HL-60/S4 treated with phorbol 12-myristate 13-acetate at 8.2 ng/mL for 4 days and 3 days (cell line): ENCODE results near the gene ANAPC5.
"Not testable (repeated sequence)": the region's sequence is repeated elsewhere in the genome, so short reads cannot be mapped to it uniquely, and the experiment has no call there.

Source experiments
- in situ Hi-C: fragments of 300-500 bp; cut with MboI; formaldehyde crosslinking; loops from 2 replicates; pipeline ENCODE4 v1.15.0; 2022; ENCODE audit warnings: low sequenced_read_pairs

Gene ANAPC5

DNA sequence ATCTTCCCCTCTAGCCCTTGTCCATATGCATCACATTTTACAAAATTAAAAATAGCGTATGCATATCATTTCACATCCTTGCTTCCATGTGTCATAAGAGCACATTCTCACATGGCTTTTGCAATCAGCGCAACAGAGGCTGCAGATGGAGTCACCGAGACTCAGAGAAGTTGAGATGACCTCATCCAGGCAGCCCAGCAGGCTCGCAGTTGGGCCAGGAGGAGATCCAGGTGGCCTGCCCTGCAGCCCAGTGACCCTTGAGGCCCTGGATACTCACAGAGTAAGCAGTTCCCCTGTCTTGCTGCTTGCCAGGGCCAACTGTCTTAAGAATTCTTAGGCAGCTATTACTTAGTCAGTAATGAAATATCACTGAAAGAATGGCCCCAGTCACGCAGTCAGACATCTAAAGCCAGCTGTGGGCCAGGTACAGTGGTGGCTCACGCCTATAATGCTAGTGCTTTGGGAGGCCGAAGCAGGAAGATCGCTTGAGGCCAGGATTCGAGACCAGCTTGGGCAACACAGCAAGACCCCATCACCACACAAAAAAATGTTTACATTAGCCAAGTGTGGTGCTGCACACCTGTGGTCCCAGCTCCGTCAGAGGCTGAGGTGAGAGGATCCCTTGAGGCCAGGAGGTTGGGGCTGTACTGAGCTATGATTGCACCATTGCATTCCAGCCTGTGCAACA is 64.8 kb downstream of the ANAPC5 start:
- in situ Hi-C loops = no loop called here

DNA sequence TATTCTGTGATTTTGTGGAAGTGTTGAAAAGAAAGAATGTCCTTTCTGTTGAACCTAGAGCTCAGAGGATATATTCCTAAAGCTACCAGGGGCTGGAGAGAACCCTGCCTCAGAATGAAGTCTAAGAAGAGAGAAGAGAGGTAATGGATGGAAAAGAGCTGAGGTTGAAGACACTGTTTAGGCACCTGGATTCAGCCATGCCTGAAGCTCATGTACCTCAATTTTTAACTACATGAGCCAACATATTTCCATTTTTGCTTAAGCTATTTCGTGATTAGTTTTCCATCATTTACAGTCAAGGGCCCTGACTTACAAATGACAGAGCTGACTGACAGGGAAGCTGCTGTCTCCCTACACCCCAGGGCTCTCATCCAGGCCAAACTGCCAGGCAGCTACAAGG is 66.4 kb downstream of the ANAPC5 start:
- in situ Hi-C loops = no loop called here

DNA sequence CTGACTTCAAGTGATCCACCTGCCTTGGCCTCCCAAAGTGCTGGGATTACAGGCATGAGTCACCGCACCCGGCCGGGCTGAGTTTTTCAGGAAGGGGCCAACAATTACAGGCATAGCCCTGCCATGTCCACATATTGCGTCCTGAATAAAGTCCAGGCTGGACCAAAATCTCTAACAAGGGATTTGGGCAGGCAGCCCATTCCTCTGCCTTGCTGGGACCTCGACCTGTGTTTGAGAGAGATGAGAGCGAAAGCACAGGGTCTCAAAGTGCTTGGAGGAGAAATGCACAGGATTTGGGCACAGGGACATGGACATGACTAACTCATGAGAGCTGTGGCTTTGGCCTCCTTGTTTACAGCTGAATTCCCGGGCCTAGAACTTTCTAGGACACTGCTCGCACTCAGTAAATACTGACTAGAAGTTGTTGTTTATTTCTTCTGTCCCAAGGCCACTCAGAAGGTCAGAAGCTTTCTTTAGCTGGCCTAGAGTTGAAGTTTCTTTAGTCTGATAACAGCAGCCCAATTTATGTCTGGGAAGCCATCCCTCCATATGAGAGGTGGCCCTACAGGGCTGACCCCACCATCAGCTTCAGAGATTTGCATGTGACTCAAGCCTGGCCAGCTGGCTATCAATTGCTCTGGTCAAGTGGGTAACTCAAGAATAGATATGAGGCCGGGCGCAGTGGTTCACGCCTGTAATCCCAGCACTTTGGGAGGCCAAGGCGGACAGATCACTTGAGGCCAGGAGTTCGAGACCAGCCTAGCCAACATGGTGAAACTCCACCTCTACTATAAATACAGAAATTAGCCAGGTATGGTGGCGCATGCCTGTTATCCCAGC is 67.4 kb downstream of the ANAPC5 start:
- in situ Hi-C loops = no loop called here

GRCh38 chr12:121283841-121284240 is 68.4 kb downstream of the ANAPC5 start:
- in situ Hi-C loops = no loop called here

DNA sequence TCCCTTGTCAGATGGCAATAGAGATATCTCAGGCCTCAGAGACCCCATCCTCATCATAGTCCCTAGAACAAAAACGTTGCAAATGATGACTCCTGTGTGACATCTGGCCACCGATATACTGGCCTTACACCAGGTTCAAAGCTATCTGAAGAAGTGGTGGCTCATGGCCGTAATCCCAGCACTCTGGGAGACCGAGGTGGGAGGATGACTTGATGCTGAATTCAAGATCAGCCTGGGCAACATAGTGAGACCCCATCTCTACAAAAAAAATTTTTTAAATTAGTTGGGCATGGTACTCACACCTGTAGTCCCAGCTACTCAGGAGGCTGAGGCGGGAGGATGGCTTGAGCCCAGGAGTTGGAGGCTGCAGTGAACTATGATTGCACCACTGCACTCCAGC is 68.8 kb downstream of the ANAPC5 start:
- in situ Hi-C loops = no loop called here

- in situ Hi-C loops = not testable (repeated sequence)
These were observed 69.3 kb downstream of the ANAPC5 start for GRCh38 chr12:121282910-121283309.

DNA sequence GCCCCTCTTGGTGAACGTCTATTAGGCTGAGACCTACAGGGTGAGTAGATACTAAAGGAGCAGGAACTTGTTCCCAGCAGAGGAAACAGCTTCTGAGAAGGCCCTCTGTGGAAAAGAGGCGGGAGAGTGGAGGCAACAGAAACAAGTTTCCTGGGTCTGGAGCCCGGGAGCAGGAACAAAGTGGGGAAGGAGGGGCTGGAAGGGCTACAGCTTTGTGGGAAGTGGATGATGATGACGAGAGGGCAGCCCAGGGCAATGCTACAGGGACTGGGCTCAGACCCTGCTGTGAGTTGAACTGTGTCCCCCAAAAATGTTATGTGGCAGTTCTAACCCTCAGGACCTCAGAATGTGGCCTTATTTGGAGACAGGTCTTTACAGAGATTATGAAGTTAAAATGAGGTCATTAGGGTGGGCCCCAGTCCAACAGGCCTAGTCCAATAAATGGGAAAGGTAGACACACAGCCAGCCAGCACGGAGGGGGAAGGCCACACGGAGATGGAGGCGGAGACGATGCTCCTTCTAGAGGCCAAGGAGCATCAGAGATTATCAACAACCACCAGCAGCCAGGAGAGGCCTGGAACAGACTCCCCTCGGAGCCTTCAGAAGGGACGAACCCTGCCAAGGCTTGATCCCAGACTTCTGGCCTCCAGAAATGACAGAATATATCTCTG is 70.0 kb downstream of the ANAPC5 start:
- in situ Hi-C loops = no loop called here

- in situ Hi-C loops = not testable (repeated sequence)
These were observed 71.1 kb downstream of the ANAPC5 start for GRCh38 chr12:121281116-121281515.

- in situ Hi-C loops = not testable (repeated sequence)
These were observed 71.7 kb downstream of the ANAPC5 start for GRCh38 chr12:121280531-121280930.

DNA sequence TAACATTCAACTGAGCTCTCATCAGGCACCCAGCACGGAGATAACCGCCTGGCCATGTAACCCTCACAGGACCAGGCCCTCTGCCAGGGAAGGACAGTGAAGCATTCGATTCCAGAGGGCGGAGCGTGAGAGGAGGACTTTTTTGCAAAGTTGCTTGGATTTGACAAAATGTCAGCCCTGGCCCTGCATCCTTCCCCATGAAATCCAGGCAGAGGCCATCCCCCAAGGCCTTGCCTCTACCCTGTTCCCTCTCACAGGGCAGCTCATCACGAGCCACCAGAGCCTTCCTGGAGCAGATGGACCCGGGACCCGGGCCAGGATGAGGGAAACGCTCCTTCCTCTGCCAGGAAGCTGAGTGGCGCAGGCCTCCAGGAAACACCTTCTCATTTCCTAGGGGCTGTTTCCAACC is 72.7 kb downstream of the ANAPC5 start:
- in situ Hi-C loops = no loop called here

GRCh38 chr12:121279071-121279375 is 73.2 kb downstream of the ANAPC5 start:
- in situ Hi-C loops = no loop called here

DNA sequence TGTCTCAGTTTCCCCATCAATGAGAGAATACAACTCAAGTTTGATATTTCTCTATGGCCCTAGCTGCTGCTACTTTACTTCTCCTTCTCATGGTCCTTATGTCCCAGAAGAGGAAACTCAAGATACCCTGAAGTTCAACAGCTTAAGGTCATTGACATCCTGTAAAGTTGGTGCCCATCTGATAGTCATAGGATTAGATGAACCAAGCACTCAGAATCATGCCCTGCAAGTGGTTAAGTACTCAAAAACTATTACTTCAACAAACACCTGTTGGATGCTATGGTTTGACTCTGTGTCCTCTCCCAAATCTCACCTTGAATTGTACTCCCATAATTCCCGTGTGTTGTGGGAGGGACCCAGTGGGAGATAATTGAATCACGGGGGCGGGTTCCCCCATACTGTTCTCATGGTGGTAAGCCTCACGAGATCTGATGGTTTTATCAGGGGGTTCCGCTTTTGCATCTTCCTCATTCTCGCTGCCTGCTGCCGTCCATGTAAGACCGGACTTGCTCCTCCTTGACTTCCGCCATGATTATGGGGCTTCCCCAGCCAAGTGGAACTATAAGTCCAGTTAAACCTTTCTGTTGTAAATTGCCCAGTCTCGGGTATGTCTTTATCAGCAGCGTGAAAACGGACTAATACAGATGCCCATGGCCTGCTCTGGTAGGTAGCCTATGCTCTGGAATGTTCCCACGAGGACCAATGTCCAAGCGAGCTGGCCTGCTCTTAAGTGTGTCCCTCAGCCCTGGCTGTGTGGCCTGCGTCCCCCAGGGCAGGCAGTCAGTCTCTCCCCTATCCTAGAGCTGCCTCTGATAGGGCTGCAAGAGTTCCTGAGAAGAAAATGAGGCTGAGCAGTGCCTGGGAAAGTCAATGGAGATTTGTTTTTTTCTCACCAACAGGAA is 73.8 kb downstream of the ANAPC5 start:
- in situ Hi-C loops = no loop called here

GRCh38 chr12:121277374-121277759 is 74.8 kb downstream of the ANAPC5 start:
- in situ Hi-C loops = no loop called here

DNA sequence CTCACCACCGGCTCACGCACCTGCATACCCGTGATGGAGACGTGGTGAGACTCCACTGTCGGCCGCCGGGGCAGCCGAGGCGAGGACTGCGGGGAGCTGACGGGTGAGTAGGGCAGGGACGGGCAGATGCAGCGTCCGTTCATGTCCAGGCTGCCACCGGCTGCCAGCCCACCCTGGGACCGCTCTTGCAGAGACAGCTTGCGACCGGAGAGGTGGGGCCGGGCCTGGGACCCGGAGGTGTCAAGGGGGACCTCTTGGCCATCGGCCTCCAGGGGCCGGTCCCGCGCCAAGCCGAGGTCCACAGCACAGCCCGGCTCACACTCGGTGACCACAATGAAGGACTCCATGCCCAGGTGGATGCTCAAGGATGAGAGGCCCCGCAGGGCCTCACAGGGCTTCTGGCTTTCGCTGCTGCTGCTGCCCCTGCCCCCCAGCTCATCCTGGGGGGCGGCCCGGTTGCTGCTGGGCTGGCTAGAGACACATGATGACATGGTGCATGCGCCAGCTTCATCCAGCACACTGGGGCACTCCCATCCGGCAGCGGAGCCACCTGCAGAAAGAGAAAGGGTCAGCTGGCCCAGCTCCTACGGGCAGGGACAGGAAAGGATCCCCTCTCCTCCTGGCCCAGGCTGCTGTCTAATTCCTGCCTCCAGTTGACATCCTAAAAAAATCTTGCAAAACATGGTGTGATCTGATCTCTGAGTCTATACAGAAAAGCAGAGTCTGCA is 78.0 kb downstream of the ANAPC5 start:
- in situ Hi-C loops = no loop called here

GRCh38 chr12:121273364-121273896 is 78.8 kb downstream of the ANAPC5 start:
- in situ Hi-C loops = no loop called here

- in situ Hi-C loops = no loop called here
These were observed 84.4 kb downstream of the ANAPC5 start for GRCh38 chr12:121267822-121268221.

- in situ Hi-C loops = no loop called here
These were observed 87.2 kb downstream of the ANAPC5 start for GRCh38 chr12:121264951-121265515.

DNA sequence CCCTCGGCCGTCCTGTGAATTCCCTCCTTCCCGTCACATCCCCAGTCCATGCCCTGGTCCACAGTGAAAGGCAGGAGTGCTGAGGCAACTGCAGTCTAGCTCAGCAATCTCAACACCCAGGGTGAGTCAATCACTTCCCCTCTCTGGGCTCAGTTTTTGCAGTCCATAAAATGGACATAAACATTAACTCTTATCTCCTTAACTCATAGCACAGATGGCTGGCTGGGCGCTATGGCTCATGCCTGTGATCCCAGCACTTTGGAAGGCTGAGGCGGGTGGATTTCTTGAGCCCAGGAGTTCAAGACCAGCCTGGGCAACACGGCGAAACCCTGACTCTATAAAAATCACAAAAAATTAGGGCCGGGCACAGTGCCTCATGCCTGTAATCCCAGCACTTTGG is 88.1 kb downstream of the ANAPC5 start:
- in situ Hi-C loops = no loop called here

- in situ Hi-C loops = no loop called here
These were observed 88.8 kb downstream of the ANAPC5 start for GRCh38 chr12:121263206-121263935.
